ENCODE results near the gene DCAF8L2. TPM values are rescaled to one million over a fixed set of nuclear protein-coding genes. Genes with fewer than 3 reads are reported as not detected.

DCAF8L2 gene
- total RNA-seq, 1 experiment from 2014 or later: not detected

DNA sequence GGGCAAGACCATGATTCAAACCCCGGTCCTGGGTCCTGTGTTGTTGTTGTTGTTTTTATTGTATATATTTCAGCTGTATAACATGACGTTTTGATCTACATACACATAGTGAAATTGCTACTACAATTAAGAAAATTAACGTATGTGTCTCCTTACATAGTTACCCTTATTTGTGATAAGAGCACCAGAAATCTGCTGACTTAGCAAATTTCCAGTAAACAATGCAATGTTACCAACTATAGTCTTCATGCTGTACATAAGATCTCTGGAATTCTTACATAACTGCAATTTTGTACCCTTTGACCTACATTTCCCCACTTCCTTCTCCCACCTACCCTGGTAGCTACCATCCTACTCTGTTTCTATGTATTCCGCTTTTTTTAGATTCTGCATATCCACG, 141.8 kb downstream of the DCAF8L2 start:
- Mint-ChIP-seq H3K4me3 (no peak overlapping the region), H3K27ac (no peak overlapping the region), H3K27me3 (ENCODE audit: low read depth) (no peaks in the 10 kb centered on the region), H3K4me1 (no peaks in the 10 kb centered on the region), H3K9me3 (peaks cover 34 to 55% of the 10 kb centered on the region in 2 experiments), H3K36me3 (ENCODE audit: insufficient read depth in 1 of 3, low read depth in 3 of 3) (no peaks in the 10 kb centered on the region; a peak in 2 of 7 replicates)
- Histone ChIP-seq H3K18ac (ENCODE audit: insufficient read length, low read depth, low read length) (no peak overlapping the region), H3K14ac (ENCODE audit: insufficient read depth, low read length) (no peak overlapping the region), H3K23ac (ENCODE audit: insufficient read length, low read depth, low read length) (no peak overlapping the region), H2AK5ac (ENCODE audit: insufficient read length, low read length) (no peak overlapping the region), H3K27ac (ENCODE audit: insufficient read length, low read depth, low read length) (no peak overlapping the region), H3K4me1 (ENCODE audit: insufficient read depth, low read length) (no peaks in the 10 kb centered on the region), H2BK20ac (ENCODE audit: low read depth, low read length, poor library complexity, severe bottlenecking) (no peak overlapping the region), H4K5ac (ENCODE audit: insufficient read length, low read depth, low read length) (no peak overlapping the region), H3K4ac (ENCODE audit: low read depth, low read length) (no peak overlapping the region), H4K91ac (ENCODE audit: insufficient read length, low read depth, low read length) (no peak overlapping the region), H2AFZ (ENCODE audit: low read length) (no peak overlapping the region), H4K20me1 (ENCODE audit: control insufficient read depth, insufficient read depth, insufficient read length) (no peaks in the 10 kb centered on the region), H2BK15ac (ENCODE audit: low read depth, low read length) (no peak overlapping the region), H3K23me2 (ENCODE audit: insufficient read length, low read depth, low read length, poor library complexity, severe bottlenecking) (no peaks in the 10 kb centered on the region), H3K9ac (ENCODE audit: extremely low read depth, insufficient read length, low read length) (no peak overlapping the region), H3K79me2 (ENCODE audit: insufficient read depth, low read length) (no peaks in the 10 kb centered on the region), H2BK120ac (ENCODE audit: low read depth, low read length, poor library complexity, severe bottlenecking) (no peak overlapping the region), H3T11ph (ENCODE audit: low read length) (no peak overlapping the region), H3K9me3 (ENCODE audit: control insufficient read depth, low read depth, low read length) (peaks cover 28% of the 10 kb centered on the region), H3K27me3 (ENCODE audit: insufficient read depth, low read length) (no peaks in the 10 kb centered on the region), H3K56ac (ENCODE audit: insufficient read length, low read depth, low read length) (no peak overlapping the region), H3K79me1 (ENCODE audit: insufficient read depth, low read depth, low read length, poor library complexity, severe bottlenecking) (no peaks in the 10 kb centered on the region), H3K4me2 (ENCODE audit: insufficient read depth, insufficient read length, low read length) (no peak overlapping the region), H2BK5ac (ENCODE audit: insufficient read length, low read length) (no peak overlapping the region), H2BK12ac (ENCODE audit: insufficient read length, low read depth, low read length) (no peak overlapping the region), H4K8ac (replicated peaks; ENCODE audit: insufficient read length, low read depth, low read length) (no peak overlapping the region)
- no peak for DNase-seq
- no CpG with 5 or more reads among the region's 5 CpGs for WGBS (ENCODE audit: extremely low coverage, insufficient read length, low lambda C conversion rate)
- TF ChIP-seq, protein P1, sequence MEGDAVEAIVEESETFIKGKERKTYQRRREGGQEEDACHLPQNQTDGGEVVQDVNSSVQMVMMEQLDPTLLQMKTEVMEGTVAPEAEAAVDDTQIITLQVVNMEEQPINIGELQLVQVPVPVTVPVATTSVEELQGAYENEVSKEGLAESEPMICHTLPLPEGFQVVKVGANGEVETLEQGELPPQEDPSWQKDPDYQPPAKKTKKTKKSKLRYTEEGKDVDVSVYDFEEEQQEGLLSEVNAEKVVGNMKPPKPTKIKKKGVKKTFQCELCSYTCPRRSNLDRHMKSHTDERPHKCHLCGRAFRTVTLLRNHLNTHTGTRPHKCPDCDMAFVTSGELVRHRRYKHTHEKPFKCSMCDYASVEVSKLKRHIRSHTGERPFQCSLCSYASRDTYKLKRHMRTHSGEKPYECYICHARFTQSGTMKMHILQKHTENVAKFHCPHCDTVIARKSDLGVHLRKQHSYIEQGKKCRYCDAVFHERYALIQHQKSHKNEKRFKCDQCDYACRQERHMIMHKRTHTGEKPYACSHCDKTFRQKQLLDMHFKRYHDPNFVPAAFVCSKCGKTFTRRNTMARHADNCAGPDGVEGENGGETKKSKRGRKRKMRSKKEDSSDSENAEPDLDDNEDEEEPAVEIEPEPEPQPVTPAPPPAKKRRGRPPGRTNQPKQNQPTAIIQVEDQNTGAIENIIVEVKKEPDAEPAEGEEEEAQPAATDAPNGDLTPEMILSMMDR (conservative IDR thresholded peaks at IDR 0.05): no peak

All from H9 (cell line).